ENCODE data around the gene UPB1. TPM values are rescaled to one million over a fixed set of nuclear protein-coding genes. Genes with fewer than 3 reads are reported as not detected.

UPB1 gene
- total RNA-seq, 1 experiment from 2014 or later: 0.09 TPM

DNA sequence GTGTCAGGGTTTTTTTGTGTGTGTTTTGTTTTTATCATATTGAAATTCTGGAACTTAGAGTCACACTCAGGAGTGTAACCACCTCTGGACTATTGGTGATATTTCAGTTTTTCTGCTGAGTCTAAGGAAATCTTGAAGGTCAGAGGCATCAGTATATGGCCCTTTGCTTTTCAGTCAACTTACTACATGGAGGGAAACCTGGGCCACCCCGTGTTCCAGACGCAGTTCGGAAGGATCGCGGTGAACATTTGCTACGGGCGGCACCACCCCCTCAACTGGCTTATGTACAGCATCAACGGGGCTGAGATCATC is 19.9 kb downstream of the UPB1 start (continued):
- no peak for TF ChIP-seq ATF2 (CRISPR knock-in tag; IDR thresholded peaks at IDR 0.05; ENCODE audit: borderline replicate concordance, low read depth)
- no peak for TF ChIP-seq PRDM15 (CRISPR knock-in tag; IDR thresholded peaks at IDR 0.05)
- TF ChIP-seq ZNF425 (CRISPR knock-in tag; conservative IDR thresholded peaks at IDR 0.05): no peak
- no peak for TF ChIP-seq KAT7 (CRISPR knock-in tag; IDR thresholded peaks at IDR 0.05; ENCODE audit: borderline replicate concordance)
- no peak for TF ChIP-seq ZNF121 (CRISPR knock-in tag; IDR thresholded peaks at IDR 0.05)

DNA sequence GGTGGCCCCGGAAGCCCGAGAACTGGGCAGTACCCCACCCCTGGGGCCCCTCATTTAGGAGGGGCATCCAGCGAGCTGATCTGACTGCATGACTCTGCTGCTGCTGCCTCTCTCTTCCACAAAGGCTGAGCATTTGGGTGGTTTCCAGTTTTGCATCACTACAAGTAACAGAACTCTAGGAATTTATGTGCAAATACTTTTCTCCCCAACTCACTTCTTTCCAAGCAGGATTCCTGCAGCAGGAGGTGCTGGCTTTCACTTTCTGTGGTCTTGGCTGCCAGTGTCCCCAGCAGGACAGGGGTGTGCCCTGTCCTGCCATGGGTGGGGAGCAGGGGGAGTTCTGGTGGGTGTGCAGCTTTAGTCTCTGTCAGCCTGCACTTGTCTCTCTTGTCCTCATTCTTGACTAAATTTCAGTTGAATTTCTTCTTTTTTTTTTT is 21.2 kb downstream of the UPB1 start:
- peak; percentile 67 for ATAC-seq
- CTCF ChIA-PET: interaction anchor here (0.8 to 6.1 kb wide), 3 partner anchors 9 to 99 kb away, joined by 3 to 32 read pairs (median 3); no protein-coding TSS in a partner anchor
- POLR2A ChIA-PET: no interaction called here
- H3K27ac Mint-ChIP-seq: no peak overlapping the region
- no peak overlapping the region for H3K4me3 Mint-ChIP-seq
- H3K27me3 Mint-ChIP-seq (ENCODE audit: low read depth): peaks cover 3% of the 10 kb centered on the region; the same call in 1 of the 2 replicates
- no peaks in the 10 kb centered on the region for H3K36me3 Mint-ChIP-seq
- TF ChIP-seq ZNF219 (CRISPR knock-in tag; IDR thresholded peaks at IDR 0.05; ENCODE audit: borderline replicate concordance): no peak
- no peak for TF ChIP-seq GABPB1 (CRISPR knock-in tag; IDR thresholded peaks at IDR 0.05)
- no peak for TF ChIP-seq CBFB (CRISPR knock-in tag; IDR thresholded peaks at IDR 0.05; ENCODE audit: low read depth)
- TF ChIP-seq E2F5 (CRISPR knock-in tag; IDR thresholded peaks at IDR 0.05): no peak
- H3K9me3 Mint-ChIP-seq: no peaks in the 10 kb centered on the region
- peaks cover 13% of the 10 kb centered on the region for H3K4me1 Mint-ChIP-seq
- DNase-seq (ENCODE audit: low spot score): no peak

GRCh38 chr22:24517446-24517845 is 22.3 kb downstream of the UPB1 start:
- TF ChIP-seq RORB (CRISPR knock-in tag; IDR thresholded peaks at IDR 0.05) (no peak), ZNF281 (CRISPR knock-in tag; IDR thresholded peaks at IDR 0.05) (no peak), AR (CRISPR knock-in tag; IDR thresholded peaks at IDR 0.05) (no peak), ZBTB21 (CRISPR knock-in tag; IDR thresholded peaks at IDR 0.05; ENCODE audit: borderline replicate concordance) (no peak), CREM (CRISPR knock-in tag; IDR thresholded peaks at IDR 0.05) (no peak), NFYB (CRISPR knock-in tag; conservative IDR thresholded peaks at IDR 0.05; ENCODE audit: low read depth) (no peak)
- TF ChIP-seq, protein P1, sequence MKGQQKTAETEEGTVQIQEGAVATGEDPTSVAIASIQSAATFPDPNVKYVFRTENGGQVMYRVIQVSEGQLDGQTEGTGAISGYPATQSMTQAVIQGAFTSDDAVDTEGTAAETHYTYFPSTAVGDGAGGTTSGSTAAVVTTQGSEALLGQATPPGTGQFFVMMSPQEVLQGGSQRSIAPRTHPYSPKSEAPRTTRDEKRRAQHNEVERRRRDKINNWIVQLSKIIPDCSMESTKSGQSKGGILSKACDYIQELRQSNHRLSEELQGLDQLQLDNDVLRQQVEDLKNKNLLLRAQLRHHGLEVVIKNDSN (CRISPR knock-in tag; IDR thresholded peaks at IDR 0.05): no peak
- H3K27me3 Mint-ChIP-seq (ENCODE audit: low read depth): peaks cover 3% of the 10 kb centered on the region; the same call in 1 of the 2 replicates
- no peak overlapping the region for H3K4me3 Mint-ChIP-seq
- ChIA-PET CTCF (interaction anchor here (0.6 to 6.1 kb wide), 7 partner anchors 10 to 100 kb away, joined by 3 to 32 read pairs (median 4); no protein-coding TSS in a partner anchor), POLR2A (no interaction called here)
- H3K9me3 Mint-ChIP-seq: no peaks in the 10 kb centered on the region
- H3K4me1 Mint-ChIP-seq: peaks cover 20% of the 10 kb centered on the region
- DNase-seq (ENCODE audit: low spot score) (no peak), ATAC-seq (no peak)
- no peaks in the 10 kb centered on the region for H3K36me3 Mint-ChIP-seq
- H3K27ac Mint-ChIP-seq: no peak overlapping the region

Data from WTC11 (cell line).